Adrenal gland (tissue), 12 donors: ENCODE data around the gene CRADD. TPM values are rescaled to one million over a fixed set of nuclear protein-coding genes. Genes with fewer than 3 reads are reported as not detected.

Source experiments
- DNase-seq, 7 donors: peaks; one replicate each; pipeline ENCODE4 v3.0.0-alpha.2; 2019 to 2020
- H3K27ac ChIP-seq, 5 donors: fragments of 200-600 bp; sonication (generic) in 4 of 5; 1 replicate in 3 of 5; 2 replicates in 2 of 5; pipeline versions ENCODE4 v1.5.1 to v1.8.0; 2016 to 2020; ENCODE audit warnings: mild to moderate bottlenecking in 1 of 5
- H3K27me3 ChIP-seq: fragments of 200-600 bp; 2 replicates; pipeline ENCODE4 v1.8.0; 2021
- H3K36me3 ChIP-seq, 2 donors: fragments of 200-600 bp; replicated peaks in 1 of 2; 1 replicate in 1 of 2; 2 replicates in 1 of 2; pipeline versions ENCODE4 v1.5.1 to v1.8.0; 2018 to 2022
- H3K4me1 ChIP-seq, 2 donors: fragments of 200-600 bp; replicated peaks in 1 of 2; 1 replicate in 1 of 2; 2 replicates in 1 of 2; pipeline versions ENCODE4 v1.5.1 to v1.8.0; 2018 to 2021
- H3K4me3 ChIP-seq, 4 donors: fragments of 200-600 bp; sonication (generic) in 3 of 4; one replicate each; pipeline ENCODE4 v1.5.1; 2016 to 2018
- H3K9me3 ChIP-seq, 3 donors: fragments of 200-600 bp; sonication (generic) in 1 of 3; replicated peaks in 1 of 3; 1 replicate in 2 of 3; 2 replicates in 1 of 3; pipeline versions ENCODE4 v1.5.1 to v1.8.0; 2016 to 2021
- CTCF ChIP-seq, 6 experiments: fragments of 450-650 bp in 4 of 6; fragments of 200-600 bp in 2 of 6; sonication (generic) in 1 of 6; IDR thresholded peaks; 1 replicate in 5 of 6; 2 replicates in 1 of 6; pipeline versions ENCODE4 v1.5.1 to v1.8.0; 2016 to 2021; ENCODE audit warnings: antibody characterized with exemption in 6 of 6, mild to moderate bottlenecking in 2 of 6, moderate library complexity in 1 of 6
- POLR2A ChIP-seq, 2 donors: fragments of 450-650 bp; IDR thresholded peaks; one replicate each; pipeline ENCODE4 v1.6.1; 2017; ENCODE audit warnings: antibody characterized with exemption in 2 of 2, mild to moderate bottlenecking in 2 of 2, moderate library complexity in 1 of 2
- WGBS, 4 donors: extraction: QIAGEN DNeasy Blood & Tissue Kit in 2 of 4; methylation state at CpG; one replicate each; pipeline versions ENCODE4 v1.1.5 to v1.1.7; 2013 to 2017; 5-methylcytosine and 5-hydroxymethylcytosine counted together
- intact Hi-C, 2 donors: fragments of 100-400 bp; cut with DNase I; formaldehyde crosslinking; loops; one replicate each; pipeline versions ENCODE4 v1.14.1 to v1.15.0; 2022 to 2023
- polyA plus RNA-seq, 3 donors: library from polyadenylated mRNA; stranded (reverse); fragments of 200-250 nt in 2 of 3; fragments of 350-450 nt in 1 of 3; fragmentation: Illumina TruSeq in 1 of 3; extraction: RNeasy Lipid Tissue Mini Kit (QIAGEN cat#74804) in 1 of 3; gene quantifications; one replicate each; pipeline ENCODE4 v1.2.3, GENCODE V29; 2013 to 2014
- total RNA-seq, 9 donors: library from RNA; depleted of rRNA in 4 of 9; stranded (reverse); fragments of >200 nt in 4 of 9; fragments of 120-200 nt in 1 of 9; fragmentation: NEBNext Ultra II Directional in 1 of 9; extraction: Animal tissue kit (Norgen Biotek cat#: 25700) in 1 of 9; gene quantifications; one replicate each; pipeline versions ENCODE4 v1.1.0 to v1.2.4, GENCODE V29; 2013 to 2023
- donor health status: healthy with polysubstance abuse.
- donor health status: Bipolar disorder and iron deficiency.
- donor health status: DM: yes; HTN: yes; CAD: no.
- donor health status: DM: no; HTN: no; CAD: no.
- donor health status: DM: no; HTN: no; CAD: no.
- donor health status: DM: yes; HTN: yes; CAD: no.

The CRADD gene
- total and polyA plus RNA-seq, 12 donors: 7.3 to 70.1 (median 35.8) TPM

- TF ChIP-seq CTCF (IDR thresholded peaks at IDR 0.05) (no peak), POLR2A (IDR thresholded peaks at IDR 0.05) (no peak)
- Histone ChIP-seq H3K4me3 (no peak overlapping the region), H3K36me3 (no peaks in the 10 kb centered on the region), H3K27me3 (no peaks in the 10 kb centered on the region), H3K4me1 (peaks cover 0 to 11% of the 10 kb centered on the region in 2 donors), H3K27ac (no peak overlapping the region), H3K9me3 (no peaks in the 10 kb centered on the region)
- no peak for DNase-seq
- intact Hi-C loops: no loop called here
- WGBS, 4 donors: 93 to 96% (median 94%) methylated on average over 5 of the region's 5 CpGs
Observed at GRCh38 chr12:93668919-93669418, 8.2 kb upstream of the CRADD start.

GRCh38 chr12:93669452-93669851 lies 7.7 kb upstream of the CRADD start:
- Histone ChIP-seq H3K4me1 (peaks cover 0 to 11% of the 10 kb centered on the region in 2 donors), H3K27ac (no peak overlapping the region), H3K4me3 (no peak overlapping the region), H3K27me3 (no peaks in the 10 kb centered on the region), H3K36me3 (no peaks in the 10 kb centered on the region), H3K9me3 (no peaks in the 10 kb centered on the region)
- TF ChIP-seq POLR2A (IDR thresholded peaks at IDR 0.05) (no peak), CTCF (IDR thresholded peaks at IDR 0.05) (no peak)
- 87 to 95% (median 93%) methylated on average over 3 of the region's 3 CpGs for WGBS, 4 donors
- DNase-seq: no peak
- intact Hi-C loops: no loop called here

- no peak overlapping the region for H3K27ac ChIP-seq
- H3K9me3 ChIP-seq: no peaks in the 10 kb centered on the region
- DNase-seq: peak in 3 of 7 donors; percentile 11 to 54 (median 52)
- H3K4me3 ChIP-seq: no peak overlapping the region
- H3K27me3 ChIP-seq: no peaks in the 10 kb centered on the region
- peaks cover 0 to 11% of the 10 kb centered on the region in 2 donors for H3K4me1 ChIP-seq
- no peaks in the 10 kb centered on the region for H3K36me3 ChIP-seq
- intact Hi-C loops: no loop called here
- WGBS, 4 donors: 29 to 53% (median 48%) methylated on average over 4 of the region's 4 CpGs
- TF ChIP-seq CTCF (IDR thresholded peaks at IDR 0.05) (no peak), POLR2A (IDR thresholded peaks at IDR 0.05) (no peak)
Observed at GRCh38 chr12:93670104-93670503, 7.1 kb upstream of the CRADD start.

GRCh38 chr12:93671044-93671443 lies 6.1 kb upstream of the CRADD start:
- no peak overlapping the region for H3K4me3 ChIP-seq
- H3K27me3 ChIP-seq: no peaks in the 10 kb centered on the region
- no peak for DNase-seq
- intact Hi-C loops: no loop called here
- no peaks in the 10 kb centered on the region for H3K9me3 ChIP-seq
- H3K4me1 ChIP-seq: peaks cover 0 to 11% of the 10 kb centered on the region in 2 donors
- no peaks in the 10 kb centered on the region for H3K36me3 ChIP-seq
- no peak for TF ChIP-seq CTCF (IDR thresholded peaks at IDR 0.05)
- no peak for TF ChIP-seq POLR2A (IDR thresholded peaks at IDR 0.05)
- H3K27ac ChIP-seq: no peak overlapping the region
- 83 to 86% (median 85%) methylated on average over 3 of the region's 3 CpGs for WGBS, 4 donors
